Measurements from ENCODE around the gene CRKL.

The CRKL gene

GRCh38 chr22:20983081-20983771 is 66.0 kb downstream of the CRKL start:
- no peak for DNase-seq (ENCODE audit: low spot score)

DNA sequence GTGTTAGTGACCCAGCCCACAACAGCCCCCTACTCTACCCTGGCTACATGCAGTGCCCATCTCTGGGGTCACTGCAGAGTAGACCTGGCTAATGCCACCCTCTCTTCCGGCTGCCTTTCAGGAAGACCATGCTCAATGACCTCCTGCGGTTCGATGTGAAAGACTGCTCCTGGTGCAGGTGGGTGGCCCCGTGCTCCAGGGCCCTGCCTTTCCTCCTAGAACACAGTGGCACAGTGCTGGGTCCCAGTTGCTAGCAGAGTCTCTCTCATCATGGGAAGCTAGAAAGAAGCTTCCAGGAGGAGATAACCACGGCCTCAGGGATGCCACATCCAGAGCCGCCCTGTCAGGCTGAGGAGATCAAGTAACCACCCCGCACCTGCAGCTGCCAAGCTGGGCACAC is 68.5 kb downstream of the CRKL start:
- no peak for DNase-seq (ENCODE audit: low spot score)

- no peak for DNase-seq (ENCODE audit: low spot score)
These were observed 69.2 kb downstream of the CRKL start for GRCh38 chr22:20986365-20986764.

- DNase-seq (ENCODE audit: low spot score), result no peak
These were observed 70.2 kb downstream of the CRKL start for GRCh38 chr22:20987375-20987774.

GRCh38 chr22:20988573-20989322 is 71.5 kb downstream of the CRKL start:
- DNase-seq (ENCODE audit: low spot score), result no peak

DNA sequence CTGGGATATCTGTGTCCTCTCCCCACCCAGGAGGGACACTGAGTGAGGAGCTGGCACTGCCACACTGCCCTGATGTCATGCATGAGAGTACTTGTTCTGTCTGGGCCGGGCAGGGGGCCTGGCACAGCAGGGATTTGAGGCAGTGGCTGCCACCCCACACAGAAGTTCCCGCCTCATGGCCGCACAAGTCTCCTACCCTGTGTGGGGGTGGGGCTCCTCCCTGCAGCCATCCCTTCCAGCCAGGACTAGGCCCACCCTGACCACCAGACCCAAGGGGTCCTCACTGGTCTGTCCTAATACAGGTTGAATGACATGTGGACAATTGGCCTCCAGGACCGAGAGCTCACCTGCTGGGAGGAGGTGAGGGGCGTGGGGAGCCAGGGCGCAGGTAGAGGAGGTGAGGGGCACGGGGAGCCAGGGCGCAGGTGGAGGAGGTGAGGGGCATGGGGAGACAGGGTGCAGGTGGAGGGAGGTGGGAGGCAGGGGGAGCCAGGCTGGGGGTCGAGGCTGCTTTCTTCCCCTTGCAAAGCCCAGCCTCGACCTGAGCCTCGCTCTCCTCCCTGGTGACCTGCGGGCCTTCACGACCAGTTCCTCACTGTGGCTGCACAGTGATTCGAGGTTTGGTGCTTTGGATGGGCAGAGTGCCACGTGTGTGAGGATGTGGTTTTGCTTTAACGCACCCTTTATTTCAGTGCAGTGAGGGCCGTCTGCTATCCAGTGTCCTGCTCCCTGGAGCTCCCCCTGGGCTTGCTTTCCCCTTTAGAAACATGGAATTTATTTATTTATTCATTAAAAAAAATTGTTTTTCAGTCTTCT is 72.3 kb downstream of the CRKL start:
- no peak for DNase-seq (ENCODE audit: low spot score)

DNA sequence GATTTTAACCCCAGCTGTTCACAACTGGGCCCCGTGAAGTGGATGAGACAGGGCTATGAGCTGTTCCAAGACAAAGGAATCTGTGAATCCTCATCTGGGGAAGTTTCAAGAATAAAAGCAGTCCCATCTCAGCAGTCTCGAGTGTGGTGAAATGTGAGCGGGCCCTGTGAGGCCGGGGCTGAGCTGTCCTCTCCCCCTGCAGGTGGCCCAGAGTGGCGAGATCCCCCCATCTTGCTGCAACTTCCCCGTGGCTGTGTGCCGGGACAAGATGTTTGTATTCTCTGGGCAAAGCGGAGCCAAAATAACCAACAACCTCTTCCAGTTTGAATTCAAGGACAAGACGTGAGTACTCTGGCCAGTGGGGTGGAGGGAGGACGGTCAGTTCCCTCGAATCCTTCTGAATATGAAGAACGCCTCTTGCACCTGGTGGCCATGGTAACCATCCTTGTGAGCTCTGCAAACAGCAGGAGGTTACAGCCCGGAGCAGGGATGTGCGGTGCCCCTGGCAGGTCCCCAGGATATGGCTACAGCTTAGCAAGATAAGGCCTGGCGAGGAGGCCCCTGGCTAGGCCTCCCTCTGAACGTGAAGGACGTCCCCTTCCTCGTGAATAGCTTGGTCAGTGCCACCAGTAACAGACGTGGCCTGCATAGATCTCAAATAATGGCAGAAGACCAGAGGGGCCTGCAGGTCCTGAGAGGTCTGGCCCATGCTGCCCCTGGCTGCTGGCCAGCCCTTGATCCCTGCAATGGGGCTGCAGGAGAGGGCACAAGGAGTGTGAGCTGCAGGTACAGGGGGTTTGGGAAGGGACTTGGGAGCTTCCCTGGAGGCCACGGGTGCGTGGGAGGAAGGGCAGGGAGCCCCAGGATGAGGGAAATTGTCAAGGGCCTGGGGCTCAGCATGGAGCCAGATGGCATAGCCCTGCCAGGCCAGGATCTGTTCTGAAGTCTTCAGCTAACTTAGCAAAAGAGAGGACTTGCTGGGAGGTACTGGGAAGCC is 73.3 kb downstream of the CRKL start:
- DNase-seq (ENCODE audit: low spot score), result no peak

DNA sequence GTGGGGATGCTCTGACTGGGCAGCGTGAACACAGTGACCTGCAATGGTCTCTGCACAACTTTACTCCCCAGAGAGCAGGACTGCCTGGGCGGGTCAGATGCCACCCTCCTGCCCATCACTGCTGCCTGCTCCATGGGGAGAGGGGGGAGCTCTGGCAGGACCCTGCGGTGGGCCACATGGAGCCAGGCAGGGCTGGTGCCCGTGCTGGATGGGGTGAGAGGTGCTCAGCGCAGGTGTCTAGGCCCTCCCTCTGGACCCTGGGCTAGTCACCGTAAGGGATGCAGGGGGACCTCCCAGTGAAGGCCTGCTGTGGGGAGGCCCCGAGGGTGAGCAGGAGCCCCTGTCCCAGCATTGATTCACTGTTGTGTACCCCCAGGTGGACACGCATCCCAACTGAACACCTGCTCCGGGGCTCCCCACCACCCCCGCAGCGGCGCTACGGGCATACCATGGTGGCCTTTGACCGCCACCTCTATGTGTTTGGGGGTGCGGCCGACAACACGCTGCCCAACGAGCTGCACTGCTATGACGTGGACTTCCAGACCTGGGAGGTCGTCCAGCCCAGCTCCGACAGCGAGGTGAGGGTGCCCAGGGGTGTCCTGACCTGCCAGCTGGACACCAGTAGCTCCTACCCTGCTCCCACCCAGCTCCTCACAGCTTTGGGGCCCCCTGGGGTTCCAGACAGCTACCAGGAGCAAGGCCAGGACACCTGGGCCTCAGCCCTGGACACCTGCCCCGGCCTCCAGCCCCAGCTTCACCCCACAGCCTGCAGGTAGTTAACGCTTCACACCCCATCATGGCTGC is 74.2 kb downstream of the CRKL start:
- DNase-seq (ENCODE audit: low spot score), result no peak

DNA sequence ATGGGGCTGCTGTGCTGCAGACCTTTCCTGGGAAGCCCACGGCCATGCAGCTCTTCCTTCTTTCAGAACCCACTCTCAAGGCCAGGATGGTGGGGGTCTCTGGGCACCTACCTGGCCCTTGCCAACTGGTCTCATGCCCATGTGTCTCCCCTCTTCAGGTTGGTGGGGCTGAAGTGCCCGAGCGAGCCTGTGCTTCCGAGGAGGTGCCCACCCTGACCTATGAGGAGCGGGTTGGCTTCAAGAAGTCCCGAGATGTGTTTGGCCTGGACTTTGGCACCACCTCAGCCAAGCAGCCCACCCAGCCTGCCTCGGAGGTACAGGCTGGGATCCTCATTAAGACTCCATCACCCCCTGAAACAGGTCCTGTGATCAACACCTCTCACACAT is 74.8 kb downstream of the CRKL start:
- DNase-seq (ENCODE audit: low spot score), result no peak

GRCh38 chr22:20992456-20993303 is 75.5 kb downstream of the CRKL start:
- no peak for DNase-seq (ENCODE audit: low spot score)

- DNase-seq (ENCODE audit: low spot score), result no peak
These were observed 76.3 kb downstream of the CRKL start for GRCh38 chr22:20993304-20994127.

DNA sequence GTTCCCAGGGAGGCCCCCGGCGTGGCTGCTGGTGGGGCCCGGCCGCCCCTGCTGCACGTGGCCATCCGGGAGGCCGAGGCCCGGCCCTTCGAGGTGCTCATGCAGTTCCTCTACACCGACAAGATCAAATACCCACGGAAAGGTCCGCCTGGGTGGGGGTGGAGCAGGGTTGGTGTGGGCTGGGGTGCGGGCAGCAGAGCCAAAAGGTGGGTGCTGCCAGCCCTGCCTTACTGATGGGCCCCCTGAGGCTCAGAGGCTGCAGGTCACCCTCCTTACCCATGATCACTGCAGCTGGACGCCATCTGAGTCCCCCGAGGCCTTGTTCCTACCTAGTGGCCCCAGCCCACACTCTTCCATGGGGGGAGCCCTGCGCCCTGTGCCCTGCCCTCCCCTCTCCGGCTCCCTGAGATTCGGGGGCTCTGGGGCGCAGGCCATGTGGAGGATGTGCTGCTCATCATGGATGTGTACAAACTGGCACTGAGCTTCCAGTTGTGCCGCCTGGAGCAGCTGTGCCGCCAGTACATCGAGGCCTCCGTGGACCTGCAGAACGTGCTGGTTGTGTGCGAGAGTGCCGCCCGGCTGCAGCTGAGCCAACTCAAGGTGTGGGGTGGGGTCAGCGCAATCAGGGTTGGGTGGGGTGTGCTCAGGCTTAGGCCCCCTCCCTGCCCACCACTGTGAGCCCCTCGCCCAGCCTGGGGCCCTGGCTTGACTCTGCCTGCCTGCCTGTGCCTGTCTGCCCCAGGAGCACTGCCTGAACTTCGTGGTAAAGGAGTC is 77.1 kb downstream of the CRKL start:
- no peak for DNase-seq (ENCODE audit: low spot score)

DNA sequence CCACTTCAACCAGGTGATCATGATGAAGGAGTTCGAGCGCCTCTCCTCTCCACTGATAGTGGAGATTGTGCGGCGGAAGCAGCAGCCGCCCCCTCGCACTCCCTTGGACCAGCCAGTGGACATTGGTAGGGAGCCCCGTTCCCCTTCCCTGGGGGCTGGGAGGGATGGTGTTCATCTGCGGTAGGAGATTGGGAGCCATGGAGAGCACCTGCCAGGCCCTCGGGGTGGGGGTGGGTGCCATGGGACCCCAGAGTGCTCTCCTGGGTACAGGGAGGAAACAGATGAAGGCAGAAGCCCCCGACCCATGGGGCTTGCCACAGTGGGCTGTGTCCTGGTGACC is 77.7 kb downstream of the CRKL start:
- no peak for DNase-seq (ENCODE audit: low spot score)

GRCh38 chr22:20995329-20996030 is 78.3 kb downstream of the CRKL start:
- no peak for DNase-seq (ENCODE audit: low spot score)

- DNase-seq (ENCODE audit: low spot score), result no peak
These were observed 78.8 kb downstream of the CRKL start for GRCh38 chr22:20996031-20996410.

- DNase-seq (ENCODE audit: low spot score), result no peak
These were observed 79.7 kb downstream of the CRKL start for GRCh38 chr22:20996598-20997535.
